HepG2 (cell line): Measurements from ENCODE around the gene INAFM1. TPM values are rescaled to one million over a fixed set of nuclear protein-coding genes. Genes with fewer than 3 reads are reported as not detected.

Experiments
- ETV5 ChIP-seq: IDR thresholded peaks from 2 replicates; pipeline ENCODE4 v1.6.1; 2018; ENCODE audit warnings: missing biosample characterization, missing genetic modification reagents, inconsistent platforms, borderline replicate concordance
- HINFP ChIP-seq: sonication (generic); formaldehyde crosslinking; IDR thresholded peaks from 2 replicates; pipeline ENCODE4 v1.4.0; 2020; ENCODE audit warnings: low read depth, mild to moderate bottlenecking, missing genetic modification reagents
- KIAA2018 ChIP-seq: sonication (generic); formaldehyde crosslinking; IDR thresholded peaks from 2 replicates; pipeline ENCODE4 v1.5.0; 2020; ENCODE audit warnings: mild to moderate bottlenecking, missing genetic modification reagents, borderline replicate concordance
- MLX ChIP-seq: IDR thresholded peaks from 2 replicates; pipeline ENCODE4 v1.6.1; 2016
- PRPF4 ChIP-seq: fragments of 200-400 bp; formaldehyde crosslinking; IDR thresholded peaks from 2 replicates; pipeline ENCODE4 v1.6.1; 2016; ENCODE audit warnings: low read length, low read depth; ENCODE audit not compliant: poor library complexity, severe bottlenecking
- SP4 ChIP-seq: sonication (generic); formaldehyde crosslinking; IDR thresholded peaks from 2 replicates; pipeline ENCODE4 v1.8.1; 2023; ENCODE audit warnings: mild to moderate bottlenecking, missing genetic modification reagents
- ZGPAT ChIP-seq: IDR thresholded peaks from 2 replicates; pipeline ENCODE4 v1.6.1; 2016; ENCODE audit warnings: mild to moderate bottlenecking
- ZNF280D ChIP-seq: sonication (generic); formaldehyde crosslinking; IDR thresholded peaks from 2 replicates; pipeline ENCODE4 v1.5.1; 2020; ENCODE audit warnings: mild to moderate bottlenecking, missing genetic modification reagents
- ZNF749 ChIP-seq: sonication (generic); formaldehyde crosslinking; IDR thresholded peaks from 2 replicates; pipeline ENCODE4 v1.8.0; 2022; ENCODE audit warnings: mild to moderate bottlenecking, missing genetic modification reagents, moderate library complexity, borderline replicate concordance
- ZNF766 ChIP-seq: sonication (generic); formaldehyde crosslinking; IDR thresholded peaks from 2 replicates; pipeline ENCODE4 v1.5.0; 2020; ENCODE audit warnings: missing genetic modification reagents, borderline replicate concordance
- polyA plus RNA-seq, 8 experiments: library from polyadenylated mRNA; depleted of rRNA in 3 of 8; stranded (reverse) in 7 of 8; unstranded in 1 of 8; fragments of >200 nt; fragmentation: Illumina TruSeq in 4 of 8; extraction: Trizol in 4 of 8; gene quantifications; 2 replicates each; pipeline versions ENCODE4 v1.2.1 to v1.2.3, GENCODE V29; 2011 to 2016; ENCODE audit warnings: low read depth in 4 of 8, missing spikeins in 1 of 8, mixed read lengths in 1 of 8; ENCODE audit not compliant: insufficient read depth in 1 of 8
- total RNA-seq, 5 experiments: library from RNA; depleted of rRNA; stranded (reverse); fragments of >200 nt; fragmentation: Illumina TruSeq; extraction: Trizol; gene quantifications; 2 replicates each; pipeline ENCODE4 v1.2.3, GENCODE V29; 2016; ENCODE audit warnings: low read depth in 1 of 5
- TF ChIP-seq, protein P1 (sequence below): IDR thresholded peaks from 2 replicates; pipeline ENCODE4 v1.6.1; 2016; ENCODE audit warnings: control low read depth

The INAFM1 gene
- total and polyA plus RNA-seq, 2 of the 13 experiments (the other 11 are each of a cell fraction or from before 2014, with no cell fraction given) = 0.88 to 1.9 TPM

- 0 out of 2 replicates have a peak, but pooled peaks have one; percentile 70 for TF ChIP-seq ZGPAT
- TF ChIP-seq HINFP (CRISPR knock-in tag) = no peak
- TF ChIP-seq, protein P1, sequence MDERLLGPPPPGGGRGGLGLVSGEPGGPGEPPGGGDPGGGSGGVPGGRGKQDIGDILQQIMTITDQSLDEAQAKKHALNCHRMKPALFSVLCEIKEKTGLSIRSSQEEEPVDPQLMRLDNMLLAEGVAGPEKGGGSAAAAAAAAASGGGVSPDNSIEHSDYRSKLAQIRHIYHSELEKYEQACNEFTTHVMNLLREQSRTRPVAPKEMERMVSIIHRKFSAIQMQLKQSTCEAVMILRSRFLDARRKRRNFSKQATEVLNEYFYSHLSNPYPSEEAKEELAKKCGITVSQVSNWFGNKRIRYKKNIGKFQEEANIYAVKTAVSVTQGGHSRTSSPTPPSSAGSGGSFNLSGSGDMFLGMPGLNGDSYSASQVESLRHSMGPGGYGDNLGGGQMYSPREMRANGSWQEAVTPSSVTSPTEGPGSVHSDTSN = no peak
- TF ChIP-seq SP4 (CRISPR knock-in tag) = peak; percentile 87
- no peak for TF ChIP-seq ZNF280D (CRISPR knock-in tag)
- TF ChIP-seq ZNF766 (CRISPR knock-in tag) = 0 out of 2 replicates have a peak, but pooled peaks have one; percentile 60
- peak; percentile 39; the same call in 1 of the 2 replicates for TF ChIP-seq ETV5
- no peak for TF ChIP-seq PRPF4
- TF ChIP-seq KIAA2018 = no peak
- no peak; the same call in 1 of the 2 replicates for TF ChIP-seq MLX (CRISPR knock-in tag)
- TF ChIP-seq ZNF749 (CRISPR knock-in tag) = no peak
Observed at GRCh38 chr19:47273313-47274070, 1.2 kb upstream of the INAFM1 start (continued).
